ENCODE measurements around the gene SEC14L5.

- TF ChIP-seq, protein P1, sequence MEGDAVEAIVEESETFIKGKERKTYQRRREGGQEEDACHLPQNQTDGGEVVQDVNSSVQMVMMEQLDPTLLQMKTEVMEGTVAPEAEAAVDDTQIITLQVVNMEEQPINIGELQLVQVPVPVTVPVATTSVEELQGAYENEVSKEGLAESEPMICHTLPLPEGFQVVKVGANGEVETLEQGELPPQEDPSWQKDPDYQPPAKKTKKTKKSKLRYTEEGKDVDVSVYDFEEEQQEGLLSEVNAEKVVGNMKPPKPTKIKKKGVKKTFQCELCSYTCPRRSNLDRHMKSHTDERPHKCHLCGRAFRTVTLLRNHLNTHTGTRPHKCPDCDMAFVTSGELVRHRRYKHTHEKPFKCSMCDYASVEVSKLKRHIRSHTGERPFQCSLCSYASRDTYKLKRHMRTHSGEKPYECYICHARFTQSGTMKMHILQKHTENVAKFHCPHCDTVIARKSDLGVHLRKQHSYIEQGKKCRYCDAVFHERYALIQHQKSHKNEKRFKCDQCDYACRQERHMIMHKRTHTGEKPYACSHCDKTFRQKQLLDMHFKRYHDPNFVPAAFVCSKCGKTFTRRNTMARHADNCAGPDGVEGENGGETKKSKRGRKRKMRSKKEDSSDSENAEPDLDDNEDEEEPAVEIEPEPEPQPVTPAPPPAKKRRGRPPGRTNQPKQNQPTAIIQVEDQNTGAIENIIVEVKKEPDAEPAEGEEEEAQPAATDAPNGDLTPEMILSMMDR (IDR thresholded peaks at IDR 0.05), result no peak
- no peak for TF ChIP-seq POLR2A (IDR thresholded peaks at IDR 0.05)
- TF ChIP-seq EP300 (IDR thresholded peaks at IDR 0.05), result no peak
These were observed 14.9 kb downstream of the SEC14L5 start for GRCh38 chr16:4972938-4973587.

Measured in ovary (tissue), 3 donors.